ENCODE data around the gene ABCG1. TPM values are rescaled to one million over a fixed set of nuclear protein-coding genes. Genes with fewer than 3 reads are reported as not detected.

The ABCG1 gene
- total and polyA plus RNA-seq, 11 donors, result 3.3 to 25.3 (median 13.5) TPM

DNA sequence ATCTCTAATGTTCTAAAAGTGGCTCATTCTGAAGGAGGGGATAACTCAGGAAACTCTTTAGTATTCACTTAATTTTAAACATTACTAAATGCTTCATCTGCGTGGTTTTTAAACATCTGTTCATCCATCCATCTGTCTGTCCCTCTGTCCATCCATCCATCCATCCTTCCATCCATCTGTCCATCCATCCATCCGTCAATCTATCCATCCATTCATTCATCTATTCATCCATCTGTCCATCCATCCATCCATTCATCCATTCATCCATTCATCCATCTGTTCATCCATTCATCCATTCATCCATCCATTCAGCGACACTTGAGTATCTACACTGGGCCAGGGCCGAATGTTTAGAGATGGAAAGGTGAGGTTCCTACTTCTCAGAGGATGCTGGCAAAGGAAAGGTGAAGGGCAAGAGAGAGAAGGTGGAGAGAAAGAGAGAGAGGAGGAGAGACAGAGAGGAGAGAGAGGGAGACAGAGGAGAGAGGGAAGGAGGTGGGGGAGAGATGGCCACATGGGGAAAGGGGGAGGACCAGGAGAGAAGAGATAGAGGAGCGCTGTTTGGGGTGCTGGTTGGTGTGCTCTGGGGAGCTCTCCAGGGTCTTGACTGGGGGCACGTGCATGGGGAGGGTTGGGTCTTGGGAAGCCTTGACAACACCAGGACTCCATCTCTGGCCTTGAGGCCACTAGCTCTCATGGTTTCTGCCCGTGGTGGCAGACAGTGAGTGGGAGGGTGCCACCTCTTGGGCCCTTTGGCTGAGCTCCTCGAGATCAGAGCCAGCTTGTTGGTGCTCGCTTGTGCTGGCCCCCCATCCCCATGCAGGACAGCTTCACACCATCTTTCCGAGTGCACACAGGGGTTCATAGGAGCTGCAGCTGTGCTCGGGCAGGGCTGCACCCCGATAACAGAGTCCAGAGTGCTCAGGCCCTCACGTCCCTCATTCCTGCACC is 45.6 kb downstream of the ABCG1 start:
- ATAC-seq (no peak), DNase-seq (peak in 1 of 5 donors; percentile 36)
- peak overlapping the region; percentile 52 to 90 (median 78) for H3K27ac ChIP-seq
- H3K4me3 ChIP-seq, result no peak overlapping the region
- 80 to 96% (median 88%) methylated on average over 13 of the region's 13 CpGs for WGBS, 4 donors
- no peaks in the 10 kb centered on the region for H3K9me3 ChIP-seq
- no peaks in the 10 kb centered on the region for H3K27me3 ChIP-seq
- no peaks in the 10 kb centered on the region for H3K36me3 ChIP-seq
- H3K4me1 ChIP-seq, result peaks cover 0 to 59% (median 24%) of the 10 kb centered on the region in 12 donors
- no peak for TF ChIP-seq POLR2A (IDR thresholded peaks at IDR 0.05)
- TF ChIP-seq, protein P1, sequence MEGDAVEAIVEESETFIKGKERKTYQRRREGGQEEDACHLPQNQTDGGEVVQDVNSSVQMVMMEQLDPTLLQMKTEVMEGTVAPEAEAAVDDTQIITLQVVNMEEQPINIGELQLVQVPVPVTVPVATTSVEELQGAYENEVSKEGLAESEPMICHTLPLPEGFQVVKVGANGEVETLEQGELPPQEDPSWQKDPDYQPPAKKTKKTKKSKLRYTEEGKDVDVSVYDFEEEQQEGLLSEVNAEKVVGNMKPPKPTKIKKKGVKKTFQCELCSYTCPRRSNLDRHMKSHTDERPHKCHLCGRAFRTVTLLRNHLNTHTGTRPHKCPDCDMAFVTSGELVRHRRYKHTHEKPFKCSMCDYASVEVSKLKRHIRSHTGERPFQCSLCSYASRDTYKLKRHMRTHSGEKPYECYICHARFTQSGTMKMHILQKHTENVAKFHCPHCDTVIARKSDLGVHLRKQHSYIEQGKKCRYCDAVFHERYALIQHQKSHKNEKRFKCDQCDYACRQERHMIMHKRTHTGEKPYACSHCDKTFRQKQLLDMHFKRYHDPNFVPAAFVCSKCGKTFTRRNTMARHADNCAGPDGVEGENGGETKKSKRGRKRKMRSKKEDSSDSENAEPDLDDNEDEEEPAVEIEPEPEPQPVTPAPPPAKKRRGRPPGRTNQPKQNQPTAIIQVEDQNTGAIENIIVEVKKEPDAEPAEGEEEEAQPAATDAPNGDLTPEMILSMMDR (IDR thresholded peaks at IDR 0.05), result no peak
- intact Hi-C loops (cut with DNase I), result loop anchor here in 3 of 10 donors (5.0 kb wide), 3 partner anchors 33 to 97 kb away; no protein-coding TSS in a partner anchor

DNA sequence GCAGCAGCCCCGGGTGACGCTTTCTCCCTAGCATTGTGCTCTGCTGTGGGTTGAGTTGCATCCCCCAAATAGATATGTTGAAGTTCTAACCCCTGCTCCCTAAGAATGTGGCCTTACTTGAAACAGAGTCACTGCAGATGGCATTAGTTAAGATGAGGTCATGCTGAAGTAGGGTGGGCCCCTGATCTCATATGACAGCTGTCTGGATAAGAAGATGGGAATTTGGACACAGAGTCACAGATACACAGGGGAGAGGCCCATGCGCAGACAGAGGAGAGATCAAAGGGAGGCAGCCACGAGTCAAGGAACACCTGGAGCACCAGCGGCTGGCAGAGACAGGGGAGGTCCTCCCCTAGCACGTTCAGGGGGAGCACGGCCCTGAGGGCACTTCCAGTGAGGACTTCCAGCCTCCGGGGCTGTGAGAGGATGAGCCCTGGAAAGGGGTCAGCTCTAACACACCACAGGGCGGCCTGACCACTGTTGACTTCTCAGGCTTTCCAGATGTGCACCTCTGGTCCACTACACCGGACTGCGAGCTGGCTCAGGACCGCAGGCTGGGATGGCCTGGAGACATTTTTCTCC is 46.4 kb downstream of the ABCG1 start:
- Histone ChIP-seq H3K36me3 (no peaks in the 10 kb centered on the region), H3K4me1 (peaks cover 0 to 55% (median 21%) of the 10 kb centered on the region in 12 donors)

DNA sequence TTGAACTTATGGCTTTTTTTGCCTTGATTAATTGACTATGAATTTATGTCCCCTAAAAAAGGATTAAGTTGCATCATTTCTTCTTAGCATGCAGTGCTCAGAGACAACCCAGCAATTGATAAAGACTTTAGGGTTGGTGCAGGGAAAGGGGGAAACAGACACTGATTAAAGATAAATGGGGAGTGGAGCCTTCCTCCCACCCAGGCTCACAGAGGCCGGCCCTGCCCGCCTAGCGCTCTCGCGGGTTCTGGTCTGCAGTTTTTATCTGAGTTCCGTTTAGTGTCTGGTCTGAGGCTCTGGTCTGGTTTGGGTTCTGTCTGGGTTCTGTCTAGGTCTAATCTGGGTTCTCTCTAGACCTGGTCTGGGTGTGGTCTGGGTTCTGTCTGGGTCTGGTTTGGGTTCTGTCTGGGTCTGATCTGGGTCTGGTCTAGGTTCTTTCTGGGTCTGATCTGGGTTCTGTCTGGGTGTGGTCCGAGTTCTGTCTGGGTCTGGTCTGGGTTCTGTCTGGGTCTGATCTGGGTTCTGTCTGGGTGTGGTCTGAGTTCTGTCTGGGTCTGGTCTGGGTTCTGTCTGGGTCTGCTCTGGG is 48.1 kb downstream of the ABCG1 start:
- WGBS, 4 donors, result 73 to 91% (median 85%) methylated on average over 7 of the region's 7 CpGs
- H3K4me1 ChIP-seq, result peaks cover 0 to 40% (median 18%) of the 10 kb centered on the region in 12 donors
- intact Hi-C loops (cut with DNase I), result no loop called here
- H3K9me3 ChIP-seq, result no peaks in the 10 kb centered on the region
- no peak for DNase-seq
- no peak for ATAC-seq
- H3K27ac ChIP-seq, result no peak overlapping the region
- TF ChIP-seq POLR2A (IDR thresholded peaks at IDR 0.05), result no peak
- TF ChIP-seq, protein P1 (IDR thresholded peaks at IDR 0.05), result no peak
- H3K36me3 ChIP-seq, result peaks cover 0 to 10% (median 0%) of the 10 kb centered on the region in 9 donors
- H3K27me3 ChIP-seq, result no peaks in the 10 kb centered on the region
- no peak overlapping the region for H3K4me3 ChIP-seq

More for the DNA sequence above, 46.4 kb downstream of the ABCG1 start:
- Histone ChIP-seq H3K27me3 (no peaks in the 10 kb centered on the region), H3K27ac (no peak overlapping the region), H3K4me3 (no peak overlapping the region), H3K9me3 (no peaks in the 10 kb centered on the region)
- 82 to 85% (median 84%) methylated on average over 9 to 12 of the region's 12 CpGs for WGBS, 4 donors
- intact Hi-C loops (cut with DNase I), result no loop called here
- peak in 1 of 5 donors; percentile 44 for DNase-seq
- no peak for TF ChIP-seq POLR2A (IDR thresholded peaks at IDR 0.05)
- TF ChIP-seq, protein P1 (IDR thresholded peaks at IDR 0.05), result no peak
- ATAC-seq, result no peak

DNA sequence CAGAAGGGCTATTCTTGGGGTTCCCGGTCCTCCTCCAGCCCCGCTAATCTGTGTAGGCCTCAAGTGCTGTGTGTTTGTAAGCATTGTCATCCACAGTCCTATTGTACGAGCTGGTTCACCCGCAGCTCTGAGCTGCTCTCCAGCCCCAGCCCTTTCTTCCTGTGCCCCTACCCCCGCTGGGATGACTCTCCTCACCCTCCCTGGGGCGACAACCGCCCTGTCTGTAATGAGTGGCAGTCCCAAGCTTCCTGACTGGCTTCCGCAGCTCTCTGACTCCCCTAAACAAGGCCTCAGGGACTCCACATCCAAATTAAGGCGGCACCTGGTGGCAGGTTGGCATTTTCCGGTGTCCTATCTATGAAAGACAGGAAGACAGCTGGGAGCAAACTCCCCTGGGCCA is 50.4 kb downstream of the ABCG1 start:
- intact Hi-C loops (cut with DNase I), result no loop called here
- peaks cover 0 to 29% (median 5%) of the 10 kb centered on the region in 9 donors for H3K36me3 ChIP-seq
- H3K9me3 ChIP-seq, result no peaks in the 10 kb centered on the region
- no peak for TF ChIP-seq POLR2A (IDR thresholded peaks at IDR 0.05)
- TF ChIP-seq, protein P1 (IDR thresholded peaks at IDR 0.05), result no peak
- WGBS, 4 donors, result 76 to 85% (median 80%) methylated on average over 10 of the region's 10 CpGs
- peaks cover 0 to 19% (median 2%) of the 10 kb centered on the region in 12 donors for H3K4me1 ChIP-seq
- H3K27me3 ChIP-seq, result no peaks in the 10 kb centered on the region
- no peak overlapping the region for H3K27ac ChIP-seq
- DNase-seq (no peak), ATAC-seq (no peak)
- H3K4me3 ChIP-seq, result no peak overlapping the region

Data from heart left ventricle (tissue), 16 donors.